Measurements from ENCODE around the gene ASF1A. TPM values are rescaled to one million over a fixed set of nuclear protein-coding genes. Genes with fewer than 3 reads are reported as not detected.

The ASF1A gene
- total and polyA plus RNA-seq, 2 of the 13 experiments (the other 11 are each of a cell fraction or from before 2014, with no cell fraction given), result 14.5 to 49.9 TPM

GRCh38 chr6:118899948-118900347 is 6.0 kb downstream of the ASF1A start:
- Histone ChIP-seq H3K4me1 (ENCODE audit: insufficient read depth, low read length) (peaks cover 48% of the 10 kb centered on the region), H3K36me3 (replicated peaks in 1 of 2; ENCODE audit: control insufficient read depth in 1 of 2, insufficient read depth in 2 of 2, low read length in 2 of 2) (peaks cover 12 to 53% of the 10 kb centered on the region in 2 experiments), H3K9ac (ENCODE audit: insufficient read depth, low read depth, low read length) (no peak overlapping the region), H3K4me3 (replicated peaks in 1 of 3; ENCODE audit: insufficient read depth in 1 of 3, low read depth in 2 of 3, low read length in 3 of 3) (no peak overlapping the region), H4K20me1 (ENCODE audit: insufficient read depth, low read length) (no peaks in the 10 kb centered on the region), H3K27ac (ENCODE audit: extremely low read length, insufficient read depth, low read length) (no peak overlapping the region), H3K27me3 (ENCODE audit: control insufficient read depth in 1 of 2, insufficient read depth in 2 of 2, low read length in 2 of 2) (no peaks in the 10 kb centered on the region), H2AFZ (ENCODE audit: low read length) (no peak overlapping the region), H3K4me2 (ENCODE audit: low read depth, low read length) (no peak overlapping the region), H3K9me3 (ENCODE audit: low read length) (no peaks in the 10 kb centered on the region), H3K79me2 (ENCODE audit: insufficient read depth, low read length) (peaks cover 75% of the 10 kb centered on the region)
- in situ Hi-C loops (cut with HindIII; ENCODE audit: extremely low pct_ligation_motif_present, low pct_unique_long_range_greater_than_20kb) (no loop called here), intact Hi-C loops (cut with micrococcal nuclease; ENCODE audit: unreplicated experiment) (loop anchor here (10.0 kb wide), 1 partner anchor 365 kb away; no protein-coding TSS in a partner anchor)
- WGBS (ENCODE audit: low lambda C conversion rate), result 96% methylated on average over 6 of the region's 6 CpGs
- BruUV-seq (replicated peaks), result no TSS peak
- no peak for DNase-seq (ENCODE audit: low spot score)
- no peak for FAIRE-seq
- CTCF ChIA-PET (ENCODE audit: low intra/inter-chr PET ratio, low total read pairs), result no interaction called here
- no peak for TF ChIP-seq NRL (CRISPR knock-in tag; IDR thresholded peaks at IDR 0.05; ENCODE audit: borderline replicate concordance)
- no peak for TF ChIP-seq GLMP (CRISPR knock-in tag; IDR thresholded peaks at IDR 0.05; ENCODE audit: borderline replicate concordance)
- no peak for TF ChIP-seq GMEB2 (CRISPR knock-in tag; IDR thresholded peaks at IDR 0.05; ENCODE audit: low read depth)
- no peak for ATAC-seq
- POLR2A ChIA-PET, result interaction anchor here (0.9 kb wide), 2 partner anchors 11 to 23 kb away, joined by 3 read pairs; no protein-coding TSS in a partner anchor

GRCh38 chr6:118902726-118903125 is 8.8 kb downstream of the ASF1A start:
- ATAC-seq (no peak), FAIRE-seq (no peak), DNase-seq (ENCODE audit: low spot score) (no peak)
- no peak overlapping the region for H3K4me2 ChIP-seq (ENCODE audit: low read depth, low read length)
- peaks cover 3% of the 10 kb centered on the region; the same call in 1 of the 2 replicates for H4K20me1 ChIP-seq (ENCODE audit: insufficient read depth, low read length)
- no TSS peak for BruUV-seq (replicated peaks)
- no peak overlapping the region for H2AFZ ChIP-seq (ENCODE audit: low read length)
- ChIA-PET CTCF (ENCODE audit: low intra/inter-chr PET ratio, low total read pairs) (no interaction called here), POLR2A (no interaction called here)
- H3K79me2 ChIP-seq (ENCODE audit: insufficient read depth, low read length), result peaks cover 48% of the 10 kb centered on the region
- intact Hi-C loops (cut with micrococcal nuclease; ENCODE audit: unreplicated experiment) (no loop called here), in situ Hi-C loops (cut with HindIII; ENCODE audit: extremely low pct_ligation_motif_present, low pct_unique_long_range_greater_than_20kb) (no loop called here)
- H3K27ac ChIP-seq (ENCODE audit: extremely low read length, insufficient read depth, low read length), result no peak overlapping the region
- no peak overlapping the region for H3K9ac ChIP-seq (ENCODE audit: insufficient read depth, low read depth, low read length)
- H3K27me3 ChIP-seq (ENCODE audit: control insufficient read depth in 1 of 2, insufficient read depth in 2 of 2, low read length in 2 of 2), result no peaks in the 10 kb centered on the region
- peaks cover 15 to 79% of the 10 kb centered on the region in 2 experiments for H3K36me3 ChIP-seq (replicated peaks in 1 of 2; ENCODE audit: control insufficient read depth in 1 of 2, insufficient read depth in 2 of 2, low read length in 2 of 2)
- H3K4me3 ChIP-seq (replicated peaks in 1 of 3; ENCODE audit: insufficient read depth in 1 of 3, low read depth in 2 of 3, low read length in 3 of 3), result no peak overlapping the region
- H3K4me1 ChIP-seq (ENCODE audit: insufficient read depth, low read length), result peaks cover 33% of the 10 kb centered on the region
- no peaks in the 10 kb centered on the region for H3K9me3 ChIP-seq (ENCODE audit: low read length)
- no peak for TF ChIP-seq ZNF576 (CRISPR knock-in tag; IDR thresholded peaks at IDR 0.05)
- no peak for TF ChIP-seq ZFP90 (CRISPR knock-in tag; IDR thresholded peaks at IDR 0.05; ENCODE audit: borderline replicate concordance)
- TF ChIP-seq ZNF570 (CRISPR knock-in tag; IDR thresholded peaks at IDR 0.05; ENCODE audit: borderline replicate concordance), result no peak
- TF ChIP-seq ZBTB25 (CRISPR knock-in tag; IDR thresholded peaks at IDR 0.05), result no peak
- TF ChIP-seq CHCHD3 (CRISPR knock-in tag; IDR thresholded peaks at IDR 0.05), result no peak
- TF ChIP-seq CREM (IDR thresholded peaks at IDR 0.05), result no peak
- TF ChIP-seq CREM (CRISPR knock-in tag; IDR thresholded peaks at IDR 0.05), result no peak
- no peak for TF ChIP-seq MAZ (IDR thresholded peaks at IDR 0.05; ENCODE audit: borderline replicate concordance, low read depth, low read length)
- TF ChIP-seq MAZ (CRISPR knock-in tag; IDR thresholded peaks at IDR 0.05; ENCODE audit: low read depth), result no peak
- no peak for TF ChIP-seq ZNF121 (CRISPR knock-in tag; IDR thresholded peaks at IDR 0.05)
- no peak for TF ChIP-seq EP300 (IDR thresholded peaks at IDR 0.05; ENCODE audit: low read depth in 2 of 2, low read length in 2 of 2)
- no peak for TF ChIP-seq EP300 (CRISPR knock-in tag; IDR thresholded peaks at IDR 0.05; ENCODE audit: borderline replicate concordance)
- TF ChIP-seq TCF7 (IDR thresholded peaks at IDR 0.05; ENCODE audit: low read depth), result no peak
- no peak for TF ChIP-seq KLF9 (CRISPR knock-in tag; IDR thresholded peaks at IDR 0.05; ENCODE audit: low read depth)
